Hippocampal formation (tissue), 2 donors: Measurements from ENCODE around the gene CAMTA1.
"Not testable (repeated sequence)": the region's sequence is repeated elsewhere in the genome, so short reads cannot be mapped to it uniquely, and the experiment has no call there.

Experiments
- DNase-seq, 2 donors: peaks; one replicate each; lab custom pipeline; 2025; lab: John Stamatoyannopoulos, UW

The CAMTA1 gene

DNA sequence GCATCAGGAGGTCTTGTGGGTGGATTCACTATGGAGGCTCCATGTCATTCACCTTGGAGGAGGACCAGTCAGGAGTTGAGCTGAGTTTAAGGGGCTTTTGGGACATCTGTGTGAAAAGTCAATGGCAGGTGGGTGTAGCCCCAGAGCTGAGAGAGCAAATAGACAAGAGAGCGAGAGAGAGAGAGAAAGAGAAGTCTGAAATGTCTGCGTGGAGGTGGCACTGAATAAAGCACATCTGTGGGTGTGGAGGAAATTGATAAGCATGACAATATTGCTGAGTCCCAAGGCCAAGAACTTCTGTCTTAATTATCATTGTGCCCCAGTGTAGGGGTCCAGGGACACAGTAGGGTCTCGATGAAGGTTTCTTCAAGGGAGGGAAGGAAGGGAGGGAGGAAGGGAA, 906.3 kb downstream of the CAMTA1 start:
- DNase-seq: no peak

DNA sequence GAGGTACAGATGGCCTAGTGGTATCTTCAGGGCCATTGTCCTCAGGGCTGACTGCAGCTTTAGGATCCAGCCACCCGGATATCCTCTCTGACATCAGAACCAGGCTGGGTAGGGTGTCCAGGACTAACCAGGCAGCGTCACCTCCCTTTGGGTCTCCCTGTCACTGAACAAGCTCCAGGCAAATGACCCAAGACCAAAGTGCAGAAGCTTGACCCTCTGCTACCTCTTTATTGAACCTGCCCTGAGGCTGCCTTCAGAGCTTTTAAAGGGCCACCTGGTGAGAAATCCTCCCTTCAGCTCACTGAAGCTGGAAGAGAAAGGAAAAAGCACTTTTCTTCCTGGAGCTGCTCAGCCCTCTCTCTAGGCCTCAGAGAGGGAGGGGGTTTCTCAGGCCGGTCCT, 906.8 kb downstream of the CAMTA1 start:
- no peak for DNase-seq

- not testable (repeated sequence) for DNase-seq
Observed at GRCh38 chr1:7693037-7693436, 907.8 kb downstream of the CAMTA1 start.

GRCh38 chr1:7693662-7694061, 908.4 kb downstream of the CAMTA1 start:
- no peak for DNase-seq

DNA sequence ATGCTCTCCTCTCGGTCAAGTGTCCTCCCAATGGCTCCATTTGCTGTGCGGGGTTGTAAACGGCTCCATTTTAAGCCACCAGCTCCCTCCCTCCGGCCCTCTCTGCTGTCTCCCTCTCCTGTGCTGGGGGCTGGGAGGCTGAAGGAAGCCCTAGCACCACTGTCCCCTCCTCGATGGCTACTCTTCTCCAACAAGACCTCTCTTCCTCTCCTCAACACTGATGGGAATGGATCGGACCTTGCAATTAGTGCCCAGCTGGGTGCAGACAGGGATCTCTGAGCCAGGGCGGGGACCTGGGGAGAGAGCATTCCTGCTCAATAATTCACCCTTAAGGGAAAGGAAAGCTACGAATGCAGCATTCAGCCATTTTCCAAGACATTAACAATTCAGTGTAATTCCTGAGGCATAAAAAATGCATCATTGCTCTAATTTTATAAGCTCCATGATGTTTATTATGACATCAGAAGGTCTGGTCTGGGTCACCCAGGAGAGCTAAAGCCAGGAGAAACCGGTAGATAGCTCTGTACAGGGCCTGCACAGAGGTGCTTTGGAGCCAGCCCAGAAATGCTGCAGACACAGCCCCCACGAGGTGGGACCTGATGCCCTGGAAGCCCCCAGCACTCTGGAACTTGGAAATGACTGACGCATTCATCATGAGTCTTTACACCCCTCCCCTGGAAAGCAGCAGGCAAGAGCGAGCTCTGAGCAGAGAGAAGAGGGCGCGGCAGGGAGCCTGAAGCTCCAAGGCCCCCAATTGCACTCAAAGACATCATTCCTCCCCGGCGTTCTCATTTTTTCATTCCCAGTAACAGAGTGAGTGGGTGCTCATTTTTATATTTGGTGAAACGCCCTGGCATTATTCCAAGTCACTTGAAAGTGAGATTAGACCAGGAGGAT, 909.6 kb downstream of the CAMTA1 start:
- DNase-seq: no peak

- no peak for DNase-seq
Observed at GRCh38 chr1:7695497-7696117, 910.4 kb downstream of the CAMTA1 start.

DNA sequence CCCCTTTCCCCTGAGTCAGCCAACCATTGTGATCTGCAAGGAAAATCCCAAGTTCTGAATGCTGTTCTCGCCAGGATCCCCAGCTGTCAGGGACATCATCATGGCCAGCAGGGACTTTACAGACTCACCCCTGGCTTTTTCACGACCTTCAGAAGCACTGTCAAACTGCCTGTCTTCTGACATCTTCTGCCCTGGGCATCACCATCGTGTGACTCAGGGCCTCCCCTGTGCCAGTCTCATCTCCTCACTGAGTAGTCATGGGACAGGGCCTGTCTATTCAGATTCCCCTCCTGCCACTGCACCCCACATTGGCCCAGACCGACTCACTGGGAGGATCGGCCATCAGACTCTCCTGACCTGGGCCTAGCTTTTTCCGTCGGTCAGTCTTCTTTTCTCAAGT, 913.4 kb downstream of the CAMTA1 start:
- DNase-seq: no peak

- DNase-seq: peak in 1 of 2 donors; percentile 43
Observed at GRCh38 chr1:7702365-7702764, 917.1 kb downstream of the CAMTA1 start.

GRCh38 chr1:7703321-7704213, 918.3 kb downstream of the CAMTA1 start:
- no peak for DNase-seq

- peak; percentile 93 for DNase-seq
Observed at GRCh38 chr1:7704214-7705047, 919.2 kb downstream of the CAMTA1 start.

DNA sequence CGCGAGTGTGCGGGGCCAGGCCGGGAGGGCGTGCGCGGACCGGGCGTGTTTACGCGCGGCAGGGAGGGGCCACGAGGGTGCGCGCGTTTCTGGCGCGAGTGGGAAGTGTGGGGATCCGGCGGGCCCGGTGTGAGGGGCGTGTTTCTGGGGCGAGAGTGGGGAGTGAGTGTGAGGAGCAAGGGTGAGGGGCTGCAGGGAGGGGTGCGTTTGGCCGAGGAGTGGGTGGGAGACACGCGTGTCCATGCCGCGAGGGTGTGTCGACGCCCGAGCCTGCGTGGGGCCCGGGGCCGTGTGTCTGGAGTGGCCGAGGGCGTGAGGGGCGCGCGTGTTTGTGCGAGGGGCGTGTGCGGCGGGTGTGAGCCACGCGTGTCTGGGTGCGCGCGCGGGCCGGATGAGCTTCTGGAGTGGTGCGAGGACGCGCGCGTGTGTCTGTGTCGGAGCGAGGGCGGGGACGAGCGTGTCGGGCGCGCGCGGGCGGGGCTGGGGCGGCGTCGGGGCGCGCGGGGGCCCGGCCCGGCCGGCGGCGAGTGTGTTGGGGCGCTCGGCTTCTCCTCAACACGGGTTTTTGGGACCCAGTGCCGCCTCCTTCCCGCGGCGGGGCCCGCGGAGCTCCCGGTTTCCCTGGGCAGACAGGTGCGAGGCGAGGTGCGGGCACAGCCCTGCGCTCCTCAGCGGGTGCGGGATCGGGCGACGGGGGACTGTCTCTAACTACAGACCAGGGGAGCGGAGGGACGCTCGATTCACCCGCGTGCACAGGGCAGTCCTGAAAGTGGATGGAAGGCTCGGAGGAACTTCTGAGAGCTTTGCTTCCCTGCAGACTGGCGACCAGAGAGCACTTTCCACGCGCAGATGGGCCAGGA, 920.0 kb downstream of the CAMTA1 start:
- peak; percentile 30 to 41 for DNase-seq

DNA sequence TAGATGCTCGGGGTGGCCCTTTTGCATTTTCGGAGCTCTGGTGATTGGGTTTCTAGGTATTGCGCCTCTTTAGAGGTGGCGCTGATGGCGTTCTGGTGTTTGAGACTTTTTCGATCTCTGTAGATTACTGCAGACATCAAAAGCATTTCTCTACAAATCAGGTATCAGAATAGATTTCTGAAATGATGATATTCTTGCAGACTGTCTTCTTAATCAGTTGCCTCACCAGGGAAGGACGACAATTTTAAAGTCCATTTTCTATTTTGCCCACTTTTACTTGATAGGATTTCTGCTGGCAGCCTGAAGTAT, 920.6 kb downstream of the CAMTA1 start:
- no peak for DNase-seq

- no peak for DNase-seq
Observed at GRCh38 chr1:7707527-7707926, 922.3 kb downstream of the CAMTA1 start.

DNA sequence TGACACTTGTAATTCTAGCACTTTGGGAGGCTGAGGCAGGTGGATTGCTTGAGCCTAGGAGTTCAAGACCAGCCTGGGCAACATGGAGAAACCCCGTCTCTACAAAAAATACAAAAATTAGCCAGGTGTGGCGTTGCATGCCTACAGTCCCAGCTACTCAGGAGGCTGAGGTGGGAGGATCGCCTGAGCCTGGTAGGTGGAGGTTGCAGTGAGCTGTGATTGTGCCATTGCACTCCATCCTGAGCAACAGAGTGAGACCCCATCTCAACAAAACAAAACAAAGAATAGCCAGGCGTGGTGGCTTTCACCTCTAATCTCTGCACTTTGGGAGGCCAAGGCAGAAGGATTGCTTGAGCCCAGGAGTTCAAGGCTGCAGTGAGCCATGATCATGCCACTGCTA, 922.8 kb downstream of the CAMTA1 start:
- DNase-seq: not testable (repeated sequence)

DNA sequence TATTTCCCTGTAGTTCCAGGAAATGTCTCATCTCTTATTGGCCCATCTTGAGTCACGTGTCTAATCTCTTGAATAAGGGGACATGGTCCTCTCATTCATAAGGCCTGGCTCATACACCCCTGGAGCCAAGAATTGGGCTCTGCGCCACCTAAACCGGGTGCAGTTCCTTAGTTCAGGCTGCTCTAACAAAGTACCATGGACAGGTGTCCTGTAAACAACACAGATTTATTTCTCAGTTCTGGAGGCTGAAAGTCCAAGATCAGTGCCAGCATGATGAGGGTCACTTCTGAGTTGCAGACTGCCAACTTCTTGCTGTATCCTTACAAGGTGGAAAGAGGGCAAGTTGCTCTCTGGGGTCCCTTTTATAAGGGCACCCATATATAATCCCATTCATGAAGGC, 925.6 kb downstream of the CAMTA1 start:
- no peak for DNase-seq

DNA sequence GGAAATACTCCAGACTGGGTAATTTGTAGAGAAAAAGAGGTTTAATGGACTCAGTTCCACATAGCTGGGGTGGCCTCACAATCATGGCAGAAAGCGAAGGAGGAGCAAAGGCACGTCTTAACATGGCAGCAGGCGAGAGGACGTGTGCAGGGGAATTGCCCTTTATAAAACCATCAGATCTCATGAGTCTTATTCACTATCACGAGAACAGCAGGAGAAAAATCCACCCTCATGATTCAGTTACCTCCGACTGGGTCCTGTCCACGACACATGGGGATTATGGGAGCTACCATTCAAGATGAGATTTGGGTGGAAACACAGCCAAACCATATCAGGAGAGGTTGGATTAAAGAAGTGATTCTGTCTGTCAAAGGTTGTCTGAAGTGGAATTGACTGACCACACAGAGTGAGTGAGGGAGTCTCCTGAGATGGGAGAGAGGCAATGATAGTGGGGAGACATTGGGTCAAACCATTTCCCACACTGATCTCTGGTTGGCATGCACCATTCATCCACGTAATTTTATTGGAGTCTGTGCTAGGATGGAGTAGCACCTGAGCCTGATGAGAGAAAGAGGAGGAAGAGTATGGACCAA, 927.6 kb downstream of the CAMTA1 start:
- no peak for DNase-seq

DNA sequence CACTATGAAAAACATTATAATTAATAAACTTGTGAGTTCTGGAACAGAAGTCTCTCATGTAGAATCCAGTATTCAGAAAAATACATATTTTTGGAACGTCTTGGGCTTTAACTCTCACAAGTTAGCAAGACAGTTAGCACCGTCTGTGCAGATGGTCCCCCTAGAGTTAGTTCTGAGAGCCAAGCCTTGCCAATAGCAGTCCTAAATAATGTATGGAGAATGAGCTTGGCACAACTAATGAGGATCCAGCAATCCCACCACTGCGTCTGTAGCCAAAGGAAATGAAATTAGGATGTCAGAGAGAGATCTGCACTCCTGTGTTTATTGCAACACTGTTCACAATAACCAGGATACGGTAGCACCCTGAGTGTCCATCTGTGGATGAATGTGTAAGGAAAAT, 931.3 kb downstream of the CAMTA1 start:
- no peak for DNase-seq

DNA sequence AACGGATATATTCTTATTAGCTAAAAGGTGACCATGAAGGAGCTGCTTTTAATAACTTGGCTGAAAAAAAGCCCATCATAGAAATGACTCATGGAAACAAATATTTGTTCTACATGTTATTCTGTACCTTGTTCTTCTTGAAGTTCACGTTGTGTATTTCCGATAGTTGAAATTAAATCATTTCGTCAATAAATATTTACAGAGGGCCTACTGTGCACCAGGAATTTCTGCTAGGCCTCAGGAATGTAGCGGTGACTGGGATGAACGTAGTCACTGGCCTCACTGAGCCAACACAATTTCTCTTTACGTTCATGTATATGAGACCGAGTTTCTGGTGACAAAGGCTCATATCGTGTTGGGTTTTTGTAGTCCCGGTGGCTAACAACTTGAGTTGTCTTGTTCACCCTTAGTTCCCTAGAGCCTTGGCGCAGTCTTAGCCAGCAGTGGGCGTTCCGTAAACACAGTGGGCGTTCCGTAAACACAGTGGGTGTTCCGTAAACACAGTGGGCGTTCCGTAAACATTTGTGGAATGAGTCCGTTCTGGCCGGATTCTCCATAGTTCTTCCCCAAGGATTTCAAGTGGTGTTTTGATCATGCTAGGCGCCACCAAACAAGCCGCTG, 932.6 kb downstream of the CAMTA1 start:
- DNase-seq: no peak

DNA sequence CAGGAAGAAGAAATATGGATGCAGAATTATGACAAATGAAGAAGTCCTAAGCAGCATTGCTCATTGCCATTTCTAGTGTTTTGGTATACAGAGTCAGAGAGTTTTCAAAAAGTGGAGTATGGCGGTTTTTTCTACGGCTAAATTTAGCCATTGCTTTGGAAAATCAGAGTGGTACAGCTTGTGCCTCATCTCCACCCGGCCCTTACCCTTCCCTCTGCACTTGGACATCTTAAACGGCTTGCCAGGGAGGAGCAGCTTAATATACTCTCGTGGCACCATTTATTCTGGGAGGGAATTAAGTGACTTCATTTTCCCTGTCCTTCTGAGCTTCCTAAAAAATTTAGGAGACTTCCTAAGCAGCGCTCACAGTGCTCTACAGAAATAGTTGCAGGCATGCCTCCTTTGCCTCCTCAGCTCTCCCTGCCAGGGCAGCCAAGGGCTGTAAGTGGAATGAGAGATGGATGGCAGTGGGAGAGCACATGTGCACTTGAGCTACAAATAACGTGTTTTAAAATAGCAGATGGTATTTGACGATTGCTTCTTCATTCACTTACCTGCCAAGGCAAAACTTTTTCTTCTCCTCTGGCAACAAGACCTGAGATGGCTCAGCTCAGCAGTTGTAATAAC, 934.3 kb downstream of the CAMTA1 start:
- no peak for DNase-seq
